ENCODE measurements around the gene MED25.
A peak's percentile ranks its signal among the peaks of the same experiment; 100 is the strongest.

The MED25 gene

DNA sequence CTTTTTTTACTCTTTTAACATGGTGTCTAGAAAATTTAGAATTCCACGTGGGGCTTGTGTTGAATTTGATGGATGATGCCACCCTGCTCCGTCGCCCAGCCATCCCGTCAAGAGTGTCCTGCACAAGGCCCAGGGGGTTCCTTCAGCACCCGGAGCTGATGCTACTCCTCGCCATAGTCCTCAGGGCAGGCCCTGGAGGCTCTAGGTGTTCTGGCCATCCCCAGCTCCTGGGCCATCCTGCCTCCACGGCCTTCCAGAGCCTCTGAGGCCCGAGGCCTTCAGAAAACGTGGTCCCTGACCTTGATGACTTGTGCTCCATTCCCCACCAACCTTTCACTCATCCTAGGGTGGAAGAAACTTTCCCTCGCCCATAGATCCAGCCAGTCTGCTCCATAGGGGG, 55.7 kb downstream of the MED25 start:
- DNase-seq (ENCODE audit: low read depth): no peak

DNA sequence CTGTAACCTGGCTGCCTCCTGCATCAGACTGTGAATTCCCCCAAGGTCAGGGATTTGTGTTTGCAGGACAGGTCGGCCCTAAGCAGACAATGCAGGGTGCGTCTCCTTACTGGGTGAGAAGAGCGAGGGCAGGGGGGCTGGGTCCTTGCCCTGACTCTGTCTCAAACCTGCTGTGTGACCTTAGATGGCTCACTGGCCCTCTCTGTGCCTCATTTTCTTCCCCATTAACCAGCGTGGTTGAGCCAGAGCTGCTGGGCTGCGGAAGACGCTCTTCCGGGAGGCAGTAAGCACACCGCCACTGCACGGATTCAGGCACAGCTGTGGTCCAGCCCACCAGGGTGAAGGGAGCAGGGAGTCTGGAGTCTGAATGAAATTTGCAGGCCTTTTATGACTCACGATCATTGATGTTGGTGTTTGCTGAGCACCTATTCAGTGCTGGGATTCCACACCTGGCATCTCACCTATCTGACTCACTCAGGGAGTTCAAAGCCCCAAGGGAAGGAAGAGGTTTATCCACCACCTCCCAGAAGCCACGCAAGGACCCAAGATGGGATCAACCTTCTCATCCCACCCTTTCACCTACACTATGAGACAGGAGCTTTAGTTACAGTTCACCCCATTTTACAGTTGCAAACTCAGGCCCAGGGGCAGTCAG, 56.5 kb downstream of the MED25 start:
- DNase-seq (ENCODE audit: low read depth): no peak

DNA sequence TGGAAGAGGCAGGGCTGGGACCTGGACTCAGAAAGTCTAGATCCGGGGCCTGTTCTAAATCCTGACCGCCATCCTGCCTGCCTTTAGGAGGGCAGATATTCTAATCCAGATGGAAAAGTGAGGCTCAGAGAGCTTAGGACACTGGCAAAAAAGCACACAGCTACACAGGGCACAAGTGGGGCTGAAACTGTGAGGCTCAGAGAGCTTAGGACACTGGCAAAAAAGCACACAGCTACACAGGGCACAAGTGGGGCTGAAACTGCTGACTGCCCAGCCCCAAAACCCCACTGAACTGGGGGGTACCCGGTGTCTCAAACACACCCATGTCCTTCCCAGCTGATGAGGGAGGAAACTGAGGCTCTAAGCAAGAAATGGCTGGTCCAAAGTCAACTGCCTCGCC, 57.1 kb downstream of the MED25 start:
- DNase-seq (ENCODE audit: low read depth): no peak

DNA sequence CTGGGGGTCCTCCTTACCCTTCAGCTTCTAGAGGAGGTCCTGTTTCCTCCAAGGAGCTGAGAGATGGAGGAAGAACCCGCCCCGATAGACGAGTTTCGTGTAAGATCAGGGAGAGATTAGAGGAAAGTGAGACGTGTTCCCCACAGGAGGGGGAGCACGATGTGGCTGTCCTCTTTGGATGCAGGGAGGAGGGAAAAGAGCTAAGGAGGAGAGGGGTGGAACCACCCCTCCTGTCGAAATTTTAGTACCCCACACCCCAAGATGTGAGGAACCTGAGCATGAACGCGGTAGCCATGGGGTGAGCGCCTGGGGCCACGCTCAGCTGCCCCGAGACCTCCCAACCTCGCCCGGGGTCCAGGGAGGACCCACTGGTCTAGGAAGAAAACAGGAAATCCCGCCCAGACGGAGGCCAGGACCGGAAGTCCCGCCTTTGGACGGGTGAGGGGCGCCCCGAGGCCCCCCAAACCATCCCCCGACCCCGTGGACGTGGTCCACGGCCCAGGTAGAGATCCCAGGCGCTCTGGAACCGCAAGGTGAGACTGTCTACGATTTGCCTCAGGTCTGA, 57.9 kb downstream of the MED25 start:
- peak; percentile 39 for DNase-seq (ENCODE audit: low read depth)

GRCh38 chr19:49876422-49877019, 58.4 kb downstream of the MED25 start:
- peak; percentile 99 for DNase-seq (ENCODE audit: low read depth)

GRCh38 chr19:49877020-49877878, 59.2 kb downstream of the MED25 start, which contains the start of the genes AKT1S1 and TBC1D17:
AKT1S1 (minus strand) TSS chr19:49877355; CDS start chr19:49873295, 4,060 bp downstream.
TBC1D17 (plus strand) TSS chr19:49877702; CDS start chr19:49877724, 22 bp downstream.
- DNase-seq (ENCODE audit: low read depth): peak; percentile 100

DNA sequence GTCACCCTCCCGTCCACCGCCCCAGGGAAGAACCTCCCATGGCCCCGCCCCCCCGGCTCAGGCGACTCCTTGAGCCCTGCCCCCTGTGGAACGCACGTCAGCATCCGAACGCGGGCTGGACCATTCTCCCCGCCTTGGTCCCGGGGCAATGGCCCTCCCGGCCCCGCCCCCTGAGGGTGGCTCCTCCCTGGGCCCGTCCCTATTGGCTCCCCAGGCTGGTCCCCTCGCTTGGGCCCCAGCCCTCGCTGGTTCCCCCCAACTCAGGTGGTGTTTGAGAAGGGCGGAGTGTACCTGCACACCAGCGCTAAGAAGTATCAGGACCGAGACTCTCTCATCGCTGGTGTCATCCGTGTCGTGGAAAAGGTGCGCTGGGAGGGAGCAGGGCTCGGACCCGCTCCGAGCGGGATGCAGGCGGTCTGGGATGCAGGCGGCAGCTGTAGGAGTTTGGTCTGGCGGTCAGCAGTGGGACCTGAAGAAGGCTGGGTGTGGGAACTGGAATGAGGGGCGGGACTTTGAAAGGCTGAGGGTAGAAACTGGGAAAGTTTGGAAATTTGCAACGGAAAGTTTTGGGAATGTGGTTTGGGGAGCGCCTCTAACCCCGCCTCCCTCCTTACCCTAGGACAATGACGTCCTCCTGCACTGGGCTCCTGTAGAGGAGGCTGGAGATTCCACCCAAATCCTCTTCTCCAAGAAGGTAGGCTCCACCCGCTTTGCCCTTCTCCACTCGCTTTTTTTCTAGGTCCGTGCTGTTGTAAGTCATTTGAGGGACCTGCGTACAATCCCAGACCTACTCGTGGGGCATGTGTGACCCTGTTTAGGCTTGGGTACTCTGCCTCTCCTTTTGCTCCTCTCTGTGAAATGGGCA, 60.0 kb downstream of the MED25 start:
- peak; percentile 98 for DNase-seq (ENCODE audit: low read depth)

DNA sequence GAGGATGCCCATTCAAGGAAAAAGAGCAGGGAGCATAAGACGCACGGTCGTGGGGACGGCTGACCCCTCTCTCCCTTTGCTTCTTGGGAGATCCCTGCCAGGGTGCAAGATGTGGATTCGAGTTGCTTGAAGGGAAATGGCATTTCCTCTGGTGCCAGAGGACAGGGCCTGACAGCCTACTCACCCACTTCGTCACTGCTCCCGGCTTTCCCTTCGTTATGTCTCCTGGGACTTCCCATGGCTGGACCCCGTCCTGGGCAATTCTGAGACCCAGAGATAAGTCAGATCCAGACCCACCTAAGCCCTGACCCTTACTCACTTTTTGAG, 60.6 kb downstream of the MED25 start:
- DNase-seq (ENCODE audit: low read depth): no peak

DNA sequence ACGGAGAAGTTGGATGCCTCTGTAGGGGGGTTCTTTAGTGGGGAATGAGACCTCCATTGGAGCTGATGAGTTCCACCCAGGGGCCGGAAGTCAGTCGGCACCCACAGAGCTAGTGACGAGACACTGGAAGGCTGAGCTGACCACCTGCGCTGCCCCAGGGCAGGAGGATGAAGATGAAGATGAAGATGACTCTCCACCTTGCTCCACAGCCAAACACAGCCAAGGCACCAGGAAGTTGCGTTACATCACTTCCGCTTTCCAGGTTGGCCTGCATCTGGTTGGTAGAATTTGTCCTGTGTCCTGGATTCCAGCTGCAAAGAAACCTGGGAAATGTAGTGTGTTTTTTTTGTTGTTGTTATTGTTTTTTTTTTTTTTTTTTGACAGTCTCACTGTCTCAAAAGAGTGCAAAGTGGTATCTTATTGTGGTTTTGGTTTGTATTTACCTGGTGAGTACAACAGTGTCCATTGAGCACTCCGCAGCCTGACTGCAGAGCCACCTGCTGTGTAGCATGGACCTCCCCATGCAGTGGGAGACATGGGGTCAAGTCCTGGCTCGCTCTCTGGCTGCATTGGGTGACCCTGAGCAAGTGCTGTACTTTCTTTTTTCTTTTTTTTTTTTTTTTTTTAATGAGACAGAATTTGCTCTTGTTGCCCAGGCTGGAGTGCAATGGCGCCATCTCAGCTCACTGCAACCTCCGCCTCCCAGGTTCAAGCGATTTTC, 61.3 kb downstream of the MED25 start:
- DNase-seq (ENCODE audit: low read depth): no peak

- no peak for DNase-seq (ENCODE audit: low read depth)
Measured at GRCh38 chr19:49880162-49880869, 62.2 kb downstream of the MED25 start.

GRCh38 chr19:49881186-49881585, 63.1 kb downstream of the MED25 start:
- DNase-seq (ENCODE audit: low read depth): no peak

DNA sequence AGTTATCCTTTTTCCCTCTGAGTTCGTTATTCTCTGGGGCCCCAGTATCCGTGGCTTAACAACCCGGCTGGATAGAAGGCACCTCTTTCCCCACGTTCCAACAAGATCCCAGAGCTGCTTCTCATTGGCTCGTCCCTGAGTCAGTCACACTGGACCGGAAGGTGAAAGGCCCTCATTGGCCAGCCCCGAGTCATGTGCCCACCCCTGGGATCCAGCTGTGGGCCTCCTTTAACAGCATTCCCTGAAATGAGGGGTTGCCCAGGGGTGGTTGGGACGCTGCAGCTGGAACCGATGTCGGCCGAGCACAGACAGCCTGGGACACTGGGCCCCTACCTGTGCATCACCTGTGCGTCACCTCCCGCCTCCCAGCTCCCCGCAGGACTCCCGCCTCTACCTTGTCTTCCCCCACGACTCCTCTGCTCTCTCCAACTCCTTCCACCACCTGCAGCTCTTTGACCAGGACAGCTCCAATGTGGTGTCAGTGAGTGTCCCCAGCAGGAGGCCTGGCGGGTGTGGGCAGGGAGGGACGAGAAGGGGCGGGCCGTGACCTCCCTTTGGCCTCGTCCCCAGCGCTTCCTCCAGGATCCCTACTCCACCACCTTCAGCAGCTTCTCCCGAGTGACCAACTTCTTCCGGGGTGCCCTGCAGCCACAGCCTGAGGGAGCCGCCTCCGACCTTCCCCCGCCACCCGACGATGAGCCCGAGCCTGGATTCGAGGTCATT, 63.7 kb downstream of the MED25 start:
- no peak for DNase-seq (ENCODE audit: low read depth)

DNA sequence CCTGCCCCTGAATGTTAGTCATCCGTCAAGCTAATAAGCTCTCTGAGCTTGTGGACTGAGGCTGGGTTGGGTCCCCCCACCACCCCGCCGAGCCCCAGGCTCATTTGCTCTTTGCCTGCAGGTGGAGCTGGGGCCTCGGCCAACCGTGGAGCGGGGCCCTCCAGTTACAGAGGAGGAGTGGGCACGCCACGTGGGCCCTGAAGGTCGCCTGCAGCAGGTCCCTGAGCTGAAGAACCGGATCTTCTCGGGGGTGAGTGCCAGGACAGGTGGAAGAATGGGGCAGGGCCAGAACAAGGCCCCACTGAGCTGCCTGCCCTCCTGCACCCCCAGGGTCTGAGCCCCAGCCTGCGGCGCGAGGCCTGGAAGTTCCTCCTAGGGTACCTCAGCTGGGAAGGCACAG, 64.6 kb downstream of the MED25 start:
- DNase-seq (ENCODE audit: low read depth): no peak

GRCh38 chr19:49883094-49883493, 65.0 kb downstream of the MED25 start:
- no peak for DNase-seq (ENCODE audit: low read depth)

DNA sequence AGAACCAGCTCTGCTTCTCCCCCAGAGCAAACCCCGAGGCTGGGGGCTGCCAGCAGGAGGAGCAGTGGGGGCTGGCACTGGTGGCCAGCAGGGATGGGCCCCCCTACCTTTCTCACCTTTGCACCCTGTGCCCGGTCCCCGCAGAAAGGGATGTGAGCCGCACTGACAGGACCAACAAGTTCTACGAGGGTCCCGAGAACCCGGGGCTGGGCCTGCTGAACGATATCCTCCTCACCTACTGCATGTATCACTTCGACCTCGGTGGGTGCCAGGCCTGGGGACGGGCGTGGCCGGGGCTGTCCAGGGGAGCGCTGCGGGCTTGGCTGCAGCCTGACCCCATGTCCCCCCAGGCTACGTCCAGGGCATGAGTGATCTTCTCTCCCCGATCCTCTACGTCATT, 66.0 kb downstream of the MED25 start:
- DNase-seq (ENCODE audit: low read depth): no peak

- DNase-seq (ENCODE audit: low read depth): no peak
Measured at GRCh38 chr19:49884760-49885159, 66.7 kb downstream of the MED25 start.

Data from fibroblast of gingiva (primary cell).